Myometrial cell (primary cell): ENCODE results near the gene USP17L21. TPM values are rescaled to one million over a fixed set of nuclear protein-coding genes. Genes with fewer than 3 reads are reported as not detected.

Source experiments
- total RNA-seq: library from RNA; depleted of rRNA; stranded (reverse); fragments of >200 nt; gene quantifications from 2 replicates; pipeline ENCODE4 v1.2.3, GENCODE V29; 2015

USP17L21 gene, protein sequence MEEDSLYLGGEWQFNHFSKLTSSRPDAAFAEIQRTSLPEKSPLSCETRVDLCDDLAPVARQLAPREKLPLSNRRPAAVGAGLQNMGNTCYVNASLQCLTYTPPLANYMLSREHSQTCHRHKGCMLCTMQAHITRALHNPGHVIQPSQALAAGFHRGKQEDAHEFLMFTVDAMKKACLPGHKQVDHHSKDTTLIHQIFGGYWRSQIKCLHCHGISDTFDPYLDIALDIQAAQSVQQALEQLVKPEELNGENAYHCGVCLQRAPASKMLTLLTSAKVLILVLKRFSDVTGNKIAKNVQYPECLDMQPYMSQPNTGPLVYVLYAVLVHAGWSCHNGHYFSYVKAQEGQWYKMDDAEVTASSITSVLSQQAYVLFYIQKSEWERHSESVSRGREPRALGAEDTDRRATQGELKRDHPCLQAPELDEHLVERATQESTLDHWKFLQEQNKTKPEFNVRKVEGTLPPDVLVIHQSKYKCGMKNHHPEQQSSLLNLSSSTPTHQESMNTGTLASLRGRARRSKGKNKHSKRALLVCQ
- total RNA-seq = not detected in 2 replicates

DNA sequence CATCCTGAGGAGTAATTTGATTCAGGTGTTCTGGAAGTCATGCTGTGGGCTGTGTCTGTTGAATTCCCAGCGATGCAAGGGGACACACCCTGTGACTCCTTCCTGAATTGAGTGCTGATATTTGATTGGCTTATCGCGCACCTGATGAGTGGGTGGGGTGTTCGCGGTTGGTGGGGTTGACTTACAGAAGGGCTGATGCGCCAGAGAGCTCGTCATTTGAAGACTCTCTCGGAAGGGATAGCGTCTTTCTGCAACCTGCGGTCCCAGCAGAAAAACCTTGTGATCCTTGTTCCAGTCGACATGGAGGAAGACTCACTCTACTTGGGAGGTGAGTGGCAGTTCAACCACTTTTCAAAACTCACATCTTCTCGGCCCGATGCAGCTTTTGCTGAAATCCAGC, at the start of gene USP17L21:
Gene USP17L21 (plus strand): TSS at position 301 of the 400 bp plus-strand sequence. CDS start 0 bp downstream, at position 301.

GRCh38 chr4:9215105-9215504, 47.6 kb upstream of the USP17L21 start, which contains the start of gene USP17L11:
USP17L11 (plus strand) TSS chr4:9215405; CDS start chr4:9215405, 0 bp downstream.

DNA sequence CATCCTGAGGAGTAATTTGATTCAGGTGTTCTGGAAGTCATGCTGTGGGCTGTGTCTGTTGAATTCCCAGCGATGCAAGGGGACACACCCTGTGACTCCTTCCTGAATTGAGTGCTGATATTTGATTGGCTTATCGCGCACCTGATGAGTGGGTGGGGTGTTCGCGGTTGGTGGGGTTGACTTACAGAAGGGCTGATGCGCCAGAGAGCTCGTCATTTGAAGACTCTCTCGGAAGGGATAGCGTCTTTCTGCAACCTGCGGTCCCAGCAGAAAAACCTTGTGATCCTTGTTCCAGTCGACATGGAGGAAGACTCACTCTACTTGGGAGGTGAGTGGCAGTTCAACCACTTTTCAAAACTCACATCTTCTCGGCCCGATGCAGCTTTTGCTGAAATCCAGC, 42.8 kb upstream of the USP17L21 start, which contains the start of gene USP17L12:
Gene USP17L12 (plus strand): TSS at position 301 of the 400 bp plus-strand sequence. CDS start 0 bp downstream, at position 301.

DNA sequence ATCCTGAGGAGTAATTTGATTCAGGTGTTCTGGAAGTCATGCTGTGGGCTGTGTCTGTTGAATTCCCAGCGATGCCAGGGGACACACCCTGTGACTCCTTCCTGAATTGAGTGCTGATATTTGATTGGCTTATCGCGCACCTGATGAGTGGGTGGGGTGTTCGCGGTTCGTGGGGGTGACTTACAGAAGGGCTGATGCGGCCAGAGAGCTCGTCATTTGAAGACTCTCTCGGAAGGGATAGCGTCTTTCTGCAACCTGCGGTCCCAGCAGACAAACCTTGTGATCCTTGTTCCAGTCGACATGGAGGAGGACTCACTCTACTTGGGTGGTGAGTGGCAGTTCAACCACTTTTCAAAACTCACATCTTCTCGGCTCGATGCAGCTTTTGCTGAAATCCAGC, 38.1 kb upstream of the USP17L21 start, which contains the start of gene USP17L13:
Gene USP17L13 (plus strand): TSS at position 301 of the 400 bp plus-strand sequence. CDS start 0 bp downstream, at position 301.

GRCh38 chr4:9234085-9234484, 28.6 kb upstream of the USP17L21 start, which contains the start of gene USP17L15:
USP17L15 (plus strand) TSS chr4:9234385; CDS start chr4:9234385, 0 bp downstream.

GRCh38 chr4:9243579-9243978, 19.1 kb upstream of the USP17L21 start, which contains the start of gene USP17L17:
USP17L17 (plus strand) TSS chr4:9243879; CDS start chr4:9243879, 0 bp downstream.

GRCh38 chr4:9247953-9248680, 14.6 kb upstream of the USP17L21 start, which contains the start of gene USP17L18:
USP17L18 (plus strand) TSS chr4:9248630; CDS start chr4:9248630, 0 bp downstream.

DNA sequence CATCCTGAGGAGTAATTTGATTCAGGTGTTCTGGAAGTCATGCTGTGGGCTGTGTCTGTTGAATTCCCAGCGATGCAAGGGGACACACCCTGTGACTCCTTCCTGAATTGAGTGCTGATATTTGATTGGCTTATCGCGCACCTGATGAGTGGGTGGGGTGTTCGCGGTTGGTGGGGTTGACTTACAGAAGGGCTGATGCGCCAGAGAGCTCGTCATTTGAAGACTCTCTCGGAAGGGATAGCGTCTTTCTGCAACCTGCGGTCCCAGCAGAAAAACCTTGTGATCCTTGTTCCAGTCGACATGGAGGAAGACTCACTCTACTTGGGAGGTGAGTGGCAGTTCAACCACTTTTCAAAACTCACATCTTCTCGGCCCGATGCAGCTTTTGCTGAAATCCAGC, 9.6 kb upstream of the USP17L21 start, which contains the start of gene USP17L19:
Gene USP17L19 (plus strand): TSS at position 301 of the 400 bp plus-strand sequence. CDS start 0 bp downstream, at position 301.

DNA sequence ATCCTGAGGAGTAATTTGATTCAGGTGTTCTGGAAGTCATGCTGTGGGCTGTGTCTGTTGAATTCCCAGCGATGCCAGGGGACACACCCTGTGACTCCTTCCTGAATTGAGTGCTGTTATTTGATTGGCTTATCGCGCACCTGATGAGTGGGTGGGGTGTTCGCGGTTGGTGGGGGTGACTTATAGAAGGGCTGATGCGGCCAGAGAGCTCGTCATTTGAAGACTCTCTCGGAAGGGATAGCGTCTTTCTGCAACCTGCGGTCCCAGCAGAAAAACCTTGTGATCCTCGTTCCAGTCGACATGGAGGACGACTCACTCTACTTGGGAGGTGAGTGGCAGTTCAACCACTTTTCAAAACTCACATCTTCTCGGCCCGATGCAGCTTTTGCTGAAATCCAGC, 4.8 kb upstream of the USP17L21 start, which contains the start of gene USP17L20:
Gene USP17L20 (plus strand): TSS at position 301 of the 400 bp plus-strand sequence. CDS start 0 bp downstream, at position 301.

DNA sequence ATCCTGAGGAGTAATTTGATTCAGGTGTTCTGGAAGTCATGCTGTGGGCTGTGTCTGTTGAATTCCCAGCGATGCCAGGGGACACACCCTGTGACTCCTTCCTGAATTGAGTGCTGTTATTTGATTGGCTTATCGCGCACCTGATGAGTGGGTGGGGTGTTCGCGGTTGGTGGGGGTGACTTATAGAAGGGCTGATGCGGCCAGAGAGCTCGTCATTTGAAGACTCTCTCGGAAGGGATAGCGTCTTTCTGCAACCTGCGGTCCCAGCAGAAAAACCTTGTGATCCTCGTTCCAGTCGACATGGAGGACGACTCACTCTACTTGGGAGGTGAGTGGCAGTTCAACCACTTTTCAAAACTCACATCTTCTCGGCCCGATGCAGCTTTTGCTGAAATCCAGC, 4.6 kb downstream of the USP17L21 start, which contains the start of gene USP17L22:
Gene USP17L22 (plus strand): TSS at position 301 of the 400 bp plus-strand sequence. CDS start 0 bp downstream, at position 301.

Other genes with a start within 250 kb of the USP17L21 start
- gene FAM90A26, start 92.5 kb upstream of the USP17L21 start, total RNA-seq = not detected in 2 replicates
- not detected in 2 replicates for gene USP17L10, start 52.2 kb upstream of the USP17L21 start, total RNA-seq
- not detected in 2 replicates for gene USP17L11, start 47.5 kb upstream of the USP17L21 start, total RNA-seq
- gene USP17L12, start 42.7 kb upstream of the USP17L21 start, total RNA-seq = not detected in 2 replicates
- gene USP17L13, start 38.0 kb upstream of the USP17L21 start, total RNA-seq = not detected in 2 replicates
- gene USP17L15, start 28.5 kb upstream of the USP17L21 start, total RNA-seq = not detected in 2 replicates
- gene USP17L17, start 19.0 kb upstream of the USP17L21 start, total RNA-seq = not detected in 2 replicates
- not detected in 2 replicates for gene USP17L18, start 14.2 kb upstream of the USP17L21 start, total RNA-seq
- gene USP17L19, start 9.5 kb upstream of the USP17L21 start, total RNA-seq = not detected in 2 replicates
- gene USP17L20, start 4.7 kb upstream of the USP17L21 start, total RNA-seq = not detected in 2 replicates
- gene USP17L22, start 4.7 kb downstream of the USP17L21 start, total RNA-seq = not detected in 2 replicates
- not detected in 2 replicates for gene USP17L24, start 62.3 kb downstream of the USP17L21 start, total RNA-seq
- gene USP17L25, start 67.0 kb downstream of the USP17L21 start, total RNA-seq = not detected in 2 replicates
- gene USP17L26, start 71.8 kb downstream of the USP17L21 start, total RNA-seq = not detected in 2 replicates
- not detected in 2 replicates for gene USP17L5, start 76.5 kb downstream of the USP17L21 start, total RNA-seq
- gene USP17L27, start 81.3 kb downstream of the USP17L21 start, total RNA-seq = not detected in 2 replicates
- gene USP17L28, start 86.0 kb downstream of the USP17L21 start, total RNA-seq = not detected in 2 replicates
- gene USP17L29, start 90.8 kb downstream of the USP17L21 start, total RNA-seq = not detected in 2 replicates
- not detected in 2 replicates for gene USP17L30, start 100.3 kb downstream of the USP17L21 start, total RNA-seq
- not detected in 2 replicates for gene DEFB131A, start 181.5 kb downstream of the USP17L21 start, total RNA-seq